ENCODE measurements around the gene SNTG2. TPM values are rescaled to one million over a fixed set of nuclear protein-coding genes. Genes with fewer than 3 reads are reported as not detected.

The SNTG2 gene
- total and polyA plus RNA-seq, 2 donors (not counting 3 experiments of a cell fraction or from before 2014, with no cell fraction given): not detected

DNA sequence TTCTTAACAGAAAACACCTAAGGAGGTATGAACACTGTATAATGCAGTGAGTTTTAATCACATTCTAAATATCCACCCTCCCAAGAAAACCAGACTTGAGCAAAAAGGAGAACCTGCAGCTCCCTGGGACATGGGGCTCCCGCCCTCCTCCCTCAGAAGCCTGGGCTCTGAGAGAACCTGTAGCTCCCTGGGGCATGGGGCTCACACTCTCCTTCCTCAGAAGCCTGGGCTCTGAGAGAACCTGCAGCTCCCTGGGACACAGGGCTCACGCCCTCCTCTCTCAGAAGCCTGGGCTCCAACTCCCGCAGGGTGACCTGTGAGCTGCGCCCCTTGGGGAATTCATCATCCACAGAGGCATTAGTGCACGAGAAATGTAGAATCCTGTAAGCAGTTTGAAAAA lies 222.9 kb downstream of the SNTG2 start:
- Histone ChIP-seq H3K4me1 (ENCODE audit: control insufficient read depth, extremely low read depth, insufficient read depth, low read length) (no peaks in the 10 kb centered on the region), H3K27ac (ENCODE audit: insufficient read depth, low read depth, low read length) (no peak overlapping the region), H3K9me3 (replicated peaks; ENCODE audit: control insufficient read depth, insufficient read depth, low read length) (no peaks in the 10 kb centered on the region), H3K79me2 (ENCODE audit: control insufficient read depth, insufficient read depth, low read length) (no peaks in the 10 kb centered on the region), H3K36me3 (ENCODE audit: control insufficient read depth in 2 of 2, extremely low read depth in 1 of 2, insufficient read depth in 2 of 2, low read length in 2 of 2) (no peaks in the 10 kb centered on the region), H3K9ac (replicated peaks; ENCODE audit: extremely low read depth, insufficient read depth, low read length) (no peak overlapping the region), H3K27me3 (ENCODE audit: control insufficient read depth in 2 of 2, insufficient read depth in 2 of 2, low read length in 2 of 2) (no peaks in the 10 kb centered on the region), H3K9me1 (replicated peaks; ENCODE audit: control insufficient read depth, extremely low read depth, insufficient read depth, low read length) (no peaks in the 10 kb centered on the region), H3K4me3 (replicated peaks in 1 of 3; ENCODE audit: insufficient read depth in 1 of 3, low read depth in 1 of 3, low read length in 3 of 3) (no peak overlapping the region), H4K20me1 (replicated peaks; ENCODE audit: control insufficient read depth, extremely low read depth, insufficient read depth, low read length) (no peaks in the 10 kb centered on the region), H2AFZ (ENCODE audit: low read depth, low read length) (no peak overlapping the region), H3K4me2 (ENCODE audit: insufficient read depth, low read length) (no peak overlapping the region)
- CTCF ChIA-PET: no interaction called here
- TF ChIP-seq EZH2 (IDR thresholded peaks at IDR 0.05; ENCODE audit: borderline replicate concordance, low read depth, low read length, severe bottlenecking) (no peak), POLR2A (IDR thresholded peaks at IDR 0.05; ENCODE audit: low read depth, low read length) (no peak), JUN (IDR thresholded peaks at IDR 0.05; ENCODE audit: borderline replicate concordance, insufficient read depth, insufficient read length, low read depth) (no peak), FOS (IDR thresholded peaks at IDR 0.05; ENCODE audit: borderline replicate concordance, insufficient read depth, low read length) (no peak), MYC (IDR thresholded peaks at IDR 0.05; ENCODE audit: low read depth, low read length) (no peak), MAX (IDR thresholded peaks at IDR 0.05; ENCODE audit: insufficient read depth, insufficient read length) (no peak), GATA2 (IDR thresholded peaks at IDR 0.05; ENCODE audit: insufficient read depth, insufficient read length, low read depth, low read length) (no peak), POLR2AphosphoS5 (IDR thresholded peaks at IDR 0.05; ENCODE audit: insufficient read depth, low read depth, low read length) (no peak)
- TF ChIP-seq, protein P1, sequence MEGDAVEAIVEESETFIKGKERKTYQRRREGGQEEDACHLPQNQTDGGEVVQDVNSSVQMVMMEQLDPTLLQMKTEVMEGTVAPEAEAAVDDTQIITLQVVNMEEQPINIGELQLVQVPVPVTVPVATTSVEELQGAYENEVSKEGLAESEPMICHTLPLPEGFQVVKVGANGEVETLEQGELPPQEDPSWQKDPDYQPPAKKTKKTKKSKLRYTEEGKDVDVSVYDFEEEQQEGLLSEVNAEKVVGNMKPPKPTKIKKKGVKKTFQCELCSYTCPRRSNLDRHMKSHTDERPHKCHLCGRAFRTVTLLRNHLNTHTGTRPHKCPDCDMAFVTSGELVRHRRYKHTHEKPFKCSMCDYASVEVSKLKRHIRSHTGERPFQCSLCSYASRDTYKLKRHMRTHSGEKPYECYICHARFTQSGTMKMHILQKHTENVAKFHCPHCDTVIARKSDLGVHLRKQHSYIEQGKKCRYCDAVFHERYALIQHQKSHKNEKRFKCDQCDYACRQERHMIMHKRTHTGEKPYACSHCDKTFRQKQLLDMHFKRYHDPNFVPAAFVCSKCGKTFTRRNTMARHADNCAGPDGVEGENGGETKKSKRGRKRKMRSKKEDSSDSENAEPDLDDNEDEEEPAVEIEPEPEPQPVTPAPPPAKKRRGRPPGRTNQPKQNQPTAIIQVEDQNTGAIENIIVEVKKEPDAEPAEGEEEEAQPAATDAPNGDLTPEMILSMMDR (IDR thresholded peaks at IDR 0.05; ENCODE audit: extremely low read depth in 1 of 2, insufficient read depth in 1 of 2, low read depth in 1 of 2, low read length in 2 of 2): no peak
- intact Hi-C loops (cut with micrococcal nuclease): no loop called here
- BruUV-seq (replicated peaks): no TSS peak
- DNase-seq (ENCODE audit: low read depth, low spot score) (no peak), FAIRE-seq (no peak)
- POLR2A ChIA-PET: no interaction called here
- dilution Hi-C loops (cut with MboI; ENCODE audit: extremely low pct_ligation_motif_present, low sequenced_read_pairs): no loop called here
